Caco-2 (cell line): ENCODE measurements around the gene TARP.
"Not testable (repeated sequence)": the region's sequence is repeated elsewhere in the genome, so short reads cannot be mapped to it uniquely, and the experiment has no call there.

Experiments used
- BruUV-seq: library from RNA; stranded (reverse); fragments of 400-500 nt; replicated peaks from 2 replicates; lab custom pipeline; 2021; lab: Mats Ljungman, UMichigan
- CTCF ChIA-PET: fragments of 300-600 bp; sonication (Branson Sonifier 250); formaldehyde crosslinking; loops from one replicate; lab custom pipeline; 2022; ENCODE audit warnings: antibody characterized with exemption; lab: Charles Lee
- POLR2A ChIA-PET: fragments of 300-600 bp; sonication (Branson Sonifier 250); formaldehyde crosslinking; loops from one replicate; lab custom pipeline; 2022; ENCODE audit warnings: antibody characterized with exemption; lab: Charles Lee
- DNase-seq, 2 experiments: peaks; one replicate each; pipeline versions ENCODE4 v3.0.0 to v3.0.0-alpha.2; 2020 to 2022
- H3K27me3 ChIP-seq: replicated peaks from 2 replicates; pipeline ENCODE4 v1.6.0; 2011; ENCODE audit warnings: low read length; ENCODE audit not compliant: control insufficient read depth, insufficient read depth
- H3K36me3 ChIP-seq: 2 replicates; pipeline ENCODE4 v1.5.1; 2011; ENCODE audit warnings: low read length; ENCODE audit not compliant: control insufficient read depth, insufficient read depth
- H3K4me1 ChIP-seq: fragments of 250-450 bp; sonication (Bioruptor Pico); 2 replicates; pipeline ENCODE4 v1.5.1; 2020; ENCODE audit warnings: mild to moderate bottlenecking
- H3K4me3 ChIP-seq: 2 replicates; pipeline ENCODE4 v1.5.1; 2011; ENCODE audit warnings: low read depth, mild to moderate bottlenecking, control low read depth, low read length
- H3K9me3 ChIP-seq: fragments of 250-450 bp; sonication (Bioruptor Pico); 2 replicates; pipeline ENCODE4 v1.5.1; 2020; ENCODE audit warnings: mild to moderate bottlenecking, moderate library complexity
- H3K27ac Mint-ChIP-seq: one replicate; pipeline ENCODE4 v1.8.0; 2022; ENCODE audit warnings: mixed read lengths; ENCODE audit not compliant: unreplicated experiment
- H3K27me3 Mint-ChIP-seq: one replicate; pipeline ENCODE4 v1.8.0; 2022; ENCODE audit warnings: mixed read lengths; ENCODE audit not compliant: insufficient read depth, unreplicated experiment
- H3K36me3 Mint-ChIP-seq: one replicate; pipeline ENCODE4 v1.8.0; 2022; ENCODE audit warnings: mild to moderate bottlenecking, mixed read lengths; ENCODE audit not compliant: insufficient read depth, unreplicated experiment
- H3K4me1 Mint-ChIP-seq: one replicate; pipeline ENCODE4 v1.8.0; 2022; ENCODE audit warnings: low read depth, mixed read lengths; ENCODE audit not compliant: unreplicated experiment
- H3K4me3 Mint-ChIP-seq: one replicate; pipeline ENCODE4 v1.8.0; 2022; ENCODE audit warnings: mild to moderate bottlenecking, moderate library complexity, mixed read lengths; ENCODE audit not compliant: unreplicated experiment
- H3K9me3 Mint-ChIP-seq: one replicate; pipeline ENCODE4 v1.8.0; 2022; ENCODE audit warnings: mixed read lengths; ENCODE audit not compliant: unreplicated experiment
- CTCF ChIP-seq, 2 experiments: fragments of 200-600 bp in 1 of 2; IDR thresholded peaks; 1 replicate in 1 of 2; 2 replicates in 1 of 2; pipeline versions ENCODE4 v1.5.1 to v1.8.0; 2011 to 2022; ENCODE audit warnings: antibody characterized with exemption in 1 of 2, control low read depth in 1 of 2, inconsistent platforms in 1 of 2, low read depth in 1 of 2, low read length in 1 of 2, mild to moderate bottlenecking in 1 of 2, moderate library complexity in 1 of 2; ENCODE audit not compliant: insufficient read depth in 1 of 2, severe bottlenecking in 1 of 2, unreplicated experiment in 1 of 2
- intact Hi-C: fragments of 100-400 bp; cut with micrococcal nuclease; formaldehyde crosslinking; loops from one replicate; pipeline ENCODE4 v1.10.0; 2022; ENCODE audit not compliant: unreplicated experiment

The TARP gene

DNA sequence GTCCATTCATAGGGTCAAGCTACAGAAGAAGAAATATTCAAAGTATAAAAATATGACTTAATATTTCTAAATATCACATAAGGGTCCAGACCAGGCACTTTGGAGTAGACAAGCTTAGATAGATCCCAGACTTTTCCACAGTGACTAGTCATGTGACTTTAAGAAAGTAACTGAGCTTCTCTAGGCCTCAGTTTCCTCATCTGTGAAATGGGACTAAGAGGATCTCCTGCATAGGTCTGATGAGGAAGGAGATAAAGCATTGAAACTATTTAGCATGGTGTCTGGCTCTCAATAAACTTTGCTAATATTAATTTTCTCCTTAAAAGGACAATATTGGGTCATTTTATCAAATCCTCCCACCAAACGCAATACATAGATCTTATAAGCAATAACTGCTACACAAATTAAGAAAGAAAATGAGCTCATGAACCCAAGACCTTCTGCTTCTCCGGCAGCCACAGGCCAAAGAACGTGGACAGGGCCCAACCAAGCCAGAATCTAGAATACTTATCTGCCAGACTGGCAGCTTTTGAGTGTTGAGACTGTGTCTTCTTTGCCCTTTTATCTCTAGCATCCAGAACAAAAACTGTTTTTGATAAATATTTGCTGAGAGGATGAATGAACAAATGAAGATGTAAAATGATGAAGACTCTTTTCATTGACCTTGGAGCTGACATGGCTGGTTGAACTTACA is 1.6 kb upstream of the TARP start:
- no peaks in the 10 kb centered on the region for H3K27me3 ChIP-seq

DNA sequence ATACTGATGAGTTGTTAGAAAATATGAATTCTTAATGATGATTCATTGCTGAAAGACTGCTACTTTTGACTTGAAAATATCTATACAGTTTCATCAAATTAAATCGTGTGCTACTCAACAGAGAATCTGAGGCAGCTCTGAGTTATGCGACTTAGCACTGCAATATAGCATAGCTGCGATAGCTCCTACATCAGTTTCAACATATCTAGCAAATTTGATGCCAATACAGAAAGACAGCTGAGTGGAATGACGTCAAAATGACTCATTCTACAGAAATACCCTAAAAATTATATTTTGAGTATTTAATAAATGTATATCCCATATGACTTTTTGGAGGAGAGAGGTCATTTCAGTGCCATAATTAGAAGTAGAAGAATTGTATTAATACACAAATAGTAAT is 1.1 kb upstream of the TARP start:
- POLR2A ChIA-PET = no interaction called here
- no peak overlapping the region for H3K4me3 ChIP-seq
- H3K27me3 ChIP-seq = no peaks in the 10 kb centered on the region
- H3K27ac Mint-ChIP-seq = no peak overlapping the region
- CTCF ChIA-PET = no interaction called here
- H3K4me1 Mint-ChIP-seq = no peaks in the 10 kb centered on the region
- no peaks in the 10 kb centered on the region for H3K9me3 Mint-ChIP-seq
- no peaks in the 10 kb centered on the region for H3K36me3 Mint-ChIP-seq
- BruUV-seq = no TSS peak
- H3K9me3 ChIP-seq = no peaks in the 10 kb centered on the region
- no peaks in the 10 kb centered on the region for H3K4me1 ChIP-seq
- no peak for DNase-seq
- no peak for TF ChIP-seq CTCF (IDR thresholded peaks at IDR 0.05; ENCODE audit: insufficient read depth in 1 of 2, low read depth in 1 of 2, low read length in 1 of 2, severe bottlenecking in 1 of 2, unreplicated experiment in 1 of 2)
- H3K4me3 Mint-ChIP-seq = no peak overlapping the region
- peaks cover 2% of the 10 kb centered on the region for H3K27me3 Mint-ChIP-seq
- intact Hi-C loops = no loop called here
- H3K36me3 ChIP-seq = no peaks in the 10 kb centered on the region

More for the DNA sequence above, 1.6 kb upstream of the TARP start:
- POLR2A ChIA-PET = no interaction called here
- H3K27ac Mint-ChIP-seq = no peak overlapping the region
- no peak overlapping the region for H3K4me3 ChIP-seq
- CTCF ChIA-PET = no interaction called here
- H3K36me3 ChIP-seq = no peaks in the 10 kb centered on the region
- H3K36me3 Mint-ChIP-seq = no peaks in the 10 kb centered on the region
- no peaks in the 10 kb centered on the region for H3K9me3 ChIP-seq
- H3K4me1 Mint-ChIP-seq = no peaks in the 10 kb centered on the region
- no peaks in the 10 kb centered on the region for H3K4me1 ChIP-seq
- BruUV-seq = no TSS peak
- no peak overlapping the region for H3K4me3 Mint-ChIP-seq
- DNase-seq = no peak
- intact Hi-C loops = no loop called here
- TF ChIP-seq CTCF (IDR thresholded peaks at IDR 0.05; ENCODE audit: insufficient read depth in 1 of 2, low read depth in 1 of 2, low read length in 1 of 2, severe bottlenecking in 1 of 2, unreplicated experiment in 1 of 2) = no peak
- H3K9me3 Mint-ChIP-seq = no peaks in the 10 kb centered on the region
- H3K27me3 Mint-ChIP-seq = peaks cover 2% of the 10 kb centered on the region

DNA sequence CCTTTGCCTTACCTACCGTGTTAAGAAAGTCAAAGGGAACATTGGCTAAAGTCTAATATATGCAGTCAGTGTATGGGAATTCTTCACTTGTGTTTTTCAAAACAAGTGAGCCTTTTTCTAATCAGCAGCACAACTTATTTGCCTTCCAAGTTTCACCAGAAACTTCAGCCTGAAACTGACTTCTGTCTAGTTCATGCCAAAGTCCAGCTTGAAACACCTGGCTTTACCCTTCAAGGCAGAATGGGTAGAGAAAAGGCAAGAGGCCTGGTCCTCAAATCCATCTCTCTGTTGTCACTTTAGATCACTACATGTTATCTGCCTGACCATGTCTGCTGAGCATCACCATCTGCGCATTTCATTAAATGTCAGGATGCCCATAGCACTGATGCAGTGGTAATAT is 3.0 kb downstream of the TARP start:
- H3K9me3 Mint-ChIP-seq, CTCF ChIA-PET: not testable (repeated sequence)

DNA sequence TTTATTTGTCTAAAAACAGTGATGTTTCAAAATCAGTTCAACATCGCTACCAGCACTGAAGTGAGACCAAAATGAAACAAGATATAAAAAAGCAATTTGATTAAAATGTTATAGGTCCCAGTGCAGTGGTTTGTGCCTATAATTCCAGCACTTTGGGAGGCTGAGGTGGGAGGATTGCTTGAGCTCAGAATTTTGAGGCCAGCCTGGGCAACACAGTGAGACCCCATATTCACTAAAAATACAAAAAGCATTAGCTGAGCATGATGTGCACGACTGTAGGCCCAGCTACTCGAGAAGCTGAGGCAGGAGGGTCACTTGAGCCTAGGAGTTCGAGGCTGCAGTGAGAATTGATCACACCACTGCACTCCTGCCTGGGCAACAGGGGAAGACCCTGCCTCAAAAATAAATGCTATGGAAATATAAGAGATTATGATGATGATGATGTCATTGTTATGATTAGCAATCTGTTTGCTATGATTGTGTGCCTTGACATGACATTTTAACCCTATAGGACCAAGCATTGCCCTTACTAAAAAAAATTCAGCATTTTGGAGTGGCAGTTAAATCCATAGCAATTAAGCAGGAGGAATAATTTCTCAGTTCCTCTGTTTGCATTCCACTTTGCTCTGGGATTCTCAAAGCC is 3.6 kb downstream of the TARP start:
- H3K36me3 Mint-ChIP-seq, H3K9me3 Mint-ChIP-seq, H3K36me3 ChIP-seq, H3K9me3 ChIP-seq, CTCF ChIA-PET, DNase-seq, H3K27ac Mint-ChIP-seq, H3K4me3 Mint-ChIP-seq, BruUV-seq, intact Hi-C loops, H3K27me3 ChIP-seq, H3K27me3 Mint-ChIP-seq, H3K4me1 Mint-ChIP-seq, H3K4me3 ChIP-seq, H3K4me1 ChIP-seq: not testable (repeated sequence)
- POLR2A ChIA-PET = interaction anchor here (0.6 kb wide), 1 partner anchor 1508 kb away, joined by 8 read pairs; no protein-coding TSS in a partner anchor

More for the DNA sequence above, 3.0 kb downstream of the TARP start:
- H3K27ac Mint-ChIP-seq, H3K27me3 ChIP-seq, H3K9me3 ChIP-seq, H3K4me1 Mint-ChIP-seq, intact Hi-C loops, H3K36me3 Mint-ChIP-seq, H3K4me3 ChIP-seq, H3K4me3 Mint-ChIP-seq, H3K27me3 Mint-ChIP-seq, H3K36me3 ChIP-seq, BruUV-seq, H3K4me1 ChIP-seq, POLR2A ChIA-PET, DNase-seq: not testable (repeated sequence)

- CTCF ChIA-PET, H3K4me1 ChIP-seq, H3K4me3 Mint-ChIP-seq, BruUV-seq, H3K4me1 Mint-ChIP-seq, H3K9me3 Mint-ChIP-seq, H3K36me3 Mint-ChIP-seq, intact Hi-C loops, H3K27ac Mint-ChIP-seq, DNase-seq, H3K27me3 ChIP-seq, H3K27me3 Mint-ChIP-seq, H3K9me3 ChIP-seq, POLR2A ChIA-PET, H3K4me3 ChIP-seq, H3K36me3 ChIP-seq: not testable (repeated sequence)
These were observed 7.5 kb downstream of the TARP start for GRCh38 chr7:38265958-38266357.
